Sigmoid colon (tissue), 7 donors: ENCODE results near the gene DCAF10. TPM values are rescaled to one million over a fixed set of nuclear protein-coding genes. Genes with fewer than 3 reads are reported as not detected.

ENCODE experiments used
- DNase-seq: peaks from one replicate; pipeline ENCODE4 v3.0.0-alpha.2; 2019
- H3K27ac ChIP-seq, 4 donors: fragments of 200-600 bp; sonication (generic); one replicate each; pipeline ENCODE4 v1.5.1; 2016 to 2019; ENCODE audit warnings: mild to moderate bottlenecking in 1 of 4
- H3K27me3 ChIP-seq, 3 donors: fragments of 200-600 bp; sonication (generic); one replicate each; pipeline ENCODE4 v1.5.1; 2019; ENCODE audit warnings: mild to moderate bottlenecking in 1 of 3
- H3K36me3 ChIP-seq, 4 donors: fragments of 200-600 bp; sonication (generic); one replicate each; pipeline ENCODE4 v1.5.1; 2016 to 2019
- H3K4me1 ChIP-seq, 4 donors: fragments of 200-600 bp; sonication (generic); one replicate each; pipeline ENCODE4 v1.5.1; 2017 to 2019
- H3K4me3 ChIP-seq, 4 donors: fragments of 200-600 bp; sonication (generic); one replicate each; pipeline ENCODE4 v1.5.1; 2017 to 2019; ENCODE audit warnings: mild to moderate bottlenecking in 2 of 4, moderate library complexity in 1 of 4
- H3K9me3 ChIP-seq, 4 donors: fragments of 200-600 bp in 3 of 4; sonication (generic) in 3 of 4; one replicate each; pipeline versions ENCODE4 v1.5.1 to v1.6.1; 2013 to 2019
- CTCF ChIP-seq, 4 experiments: fragments of 450-650 bp in 3 of 4; fragments of 200-600 bp in 1 of 4; IDR thresholded peaks; one replicate each; pipeline ENCODE4 v1.5.1; 2016 to 2019; ENCODE audit warnings: antibody characterized with exemption in 4 of 4, mild to moderate bottlenecking in 3 of 4, moderate library complexity in 2 of 4
- EP300 ChIP-seq, 4 donors: sonication (generic); formaldehyde crosslinking; IDR thresholded peaks; one replicate each; pipeline ENCODE4 v1.6.1; 2017; ENCODE audit warnings: antibody characterized with exemption in 4 of 4
- POLR2A ChIP-seq, 2 donors: fragments of 450-650 bp; IDR thresholded peaks; one replicate each; pipeline ENCODE4 v1.6.1; 2016; ENCODE audit warnings: antibody characterized with exemption in 2 of 2, mild to moderate bottlenecking in 2 of 2, moderate library complexity in 2 of 2
- POLR2AphosphoS5 ChIP-seq, 4 donors: sonication (generic); formaldehyde crosslinking; IDR thresholded peaks; one replicate each; pipeline ENCODE4 v1.6.1; 2017; ENCODE audit warnings: antibody characterized with exemption in 4 of 4
- WGBS, 2 donors: extraction: QIAGEN DNeasy Blood & Tissue Kit; methylation state at CpG; one replicate each; pipeline ENCODE4 v1.1.7; 2013; 5-methylcytosine and 5-hydroxymethylcytosine counted together
- intact Hi-C: fragments of 100-400 bp; cut with DNase I; formaldehyde crosslinking; loops from one replicate; pipeline ENCODE4 v1.15.1; 2023
- polyA plus RNA-seq, 3 donors: library from polyadenylated mRNA; stranded (reverse); fragments of 200-250 nt; gene quantifications; one replicate each; pipeline ENCODE4 v1.2.3, GENCODE V29; 2013
- total RNA-seq, 4 donors: library from RNA; depleted of rRNA; stranded (reverse); fragments of >200 nt; gene quantifications; one replicate each; pipeline ENCODE4 v1.1.0, GENCODE V29; 2016
- donor health status: healthy with polysubstance abuse.
- donor health status: Bipolar disorder and iron deficiency.
- donor health status: healthy.

The DCAF10 gene
- total and polyA plus RNA-seq, 7 donors, result 4.8 to 49.3 (median 29.1) TPM

DNA sequence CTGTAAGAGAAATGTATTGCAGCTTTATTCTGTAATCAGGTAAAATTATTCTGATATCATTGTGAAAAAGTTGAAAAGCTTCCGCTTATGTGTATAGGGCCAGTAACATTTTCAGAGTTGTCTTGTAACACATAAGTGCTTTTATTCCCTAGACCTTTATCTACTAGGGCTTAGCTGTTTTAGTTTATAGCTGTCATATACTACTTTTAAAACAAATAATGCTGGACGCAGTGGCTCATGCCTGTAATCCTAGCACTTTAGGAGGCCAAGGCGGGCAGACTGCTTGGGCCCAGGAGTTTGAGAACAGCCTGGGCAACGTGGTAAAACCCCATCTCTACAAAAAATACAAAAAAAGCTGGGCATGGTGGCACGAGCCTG lies 70.2 kb downstream of the DCAF10 start:
- TF ChIP-seq POLR2AphosphoS5 (IDR thresholded peaks at IDR 0.05) (no peak), CTCF (IDR thresholded peaks at IDR 0.05) (no peak), EP300 (IDR thresholded peaks at IDR 0.05) (no peak), POLR2A (IDR thresholded peaks at IDR 0.05) (no peak)
- H3K9me3 ChIP-seq, result no peaks in the 10 kb centered on the region
- DNase-seq, result no peak
- 15 to 58% methylated on average over 5 of the region's 5 CpGs for WGBS, 2 donors
- no peak overlapping the region for H3K4me3 ChIP-seq
- no peaks in the 10 kb centered on the region for H3K27me3 ChIP-seq
- no peaks in the 10 kb centered on the region for H3K4me1 ChIP-seq
- H3K27ac ChIP-seq, result no peak overlapping the region
- peaks cover 0 to 14% (median 0%) of the 10 kb centered on the region in 4 donors for H3K36me3 ChIP-seq
- intact Hi-C loops, result no loop called here

- H3K36me3 ChIP-seq, result peaks cover 0 to 10% (median 0%) of the 10 kb centered on the region in 4 donors
- 98 to 99% methylated on average over 2 of the region's 2 CpGs for WGBS, 2 donors
- intact Hi-C loops, result no loop called here
Observed at GRCh38 chr9:37873955-37874354, 73.4 kb downstream of the DCAF10 start.

GRCh38 chr9:37876376-37876775 lies 75.8 kb downstream of the DCAF10 start:
- no peaks in the 10 kb centered on the region for H3K27me3 ChIP-seq
- 88 to 95% methylated on average over 1 of the region's 1 CpG for WGBS, 2 donors
- TF ChIP-seq CTCF (IDR thresholded peaks at IDR 0.05) (no peak), POLR2A (IDR thresholded peaks at IDR 0.05) (no peak), POLR2AphosphoS5 (IDR thresholded peaks at IDR 0.05) (no peak), EP300 (IDR thresholded peaks at IDR 0.05) (no peak)
- H3K4me3 ChIP-seq, result no peak overlapping the region
- H3K9me3 ChIP-seq, result no peaks in the 10 kb centered on the region
- peaks cover 0 to 24% (median 0%) of the 10 kb centered on the region in 4 donors for H3K36me3 ChIP-seq
- no peak overlapping the region for H3K27ac ChIP-seq
- DNase-seq, result no peak
- H3K4me1 ChIP-seq, result no peaks in the 10 kb centered on the region
- intact Hi-C loops, result no loop called here

More at GRCh38 chr9:37873955-37874354, 73.4 kb downstream of the DCAF10 start:
- no peak overlapping the region for H3K4me3 ChIP-seq
- no peaks in the 10 kb centered on the region for H3K9me3 ChIP-seq
- H3K27me3 ChIP-seq, result no peaks in the 10 kb centered on the region
- H3K4me1 ChIP-seq, result no peaks in the 10 kb centered on the region
- no peak overlapping the region for H3K27ac ChIP-seq
- TF ChIP-seq POLR2A (IDR thresholded peaks at IDR 0.05) (no peak), EP300 (IDR thresholded peaks at IDR 0.05) (no peak), CTCF (IDR thresholded peaks at IDR 0.05) (no peak), POLR2AphosphoS5 (IDR thresholded peaks at IDR 0.05) (no peak)
- DNase-seq, result no peak

- Histone ChIP-seq H3K4me3 (no peak overlapping the region), H3K27ac (no peak overlapping the region), H3K9me3 (no peaks in the 10 kb centered on the region), H3K36me3 (peaks cover 0 to 38% (median 0%) of the 10 kb centered on the region in 4 donors), H3K4me1 (no peaks in the 10 kb centered on the region), H3K27me3 (no peaks in the 10 kb centered on the region)
- WGBS, 2 donors, result 90 to 96% methylated on average over 2 of the region's 2 CpGs
- intact Hi-C loops, result no loop called here
- DNase-seq, result no peak
- no peak for TF ChIP-seq POLR2AphosphoS5 (IDR thresholded peaks at IDR 0.05)
- no peak for TF ChIP-seq CTCF (IDR thresholded peaks at IDR 0.05)
- TF ChIP-seq EP300 (IDR thresholded peaks at IDR 0.05), result no peak
- no peak for TF ChIP-seq POLR2A (IDR thresholded peaks at IDR 0.05)
Observed at GRCh38 chr9:37880916-37881479, 80.4 kb downstream of the DCAF10 start.
